HG02884 (cell line): ENCODE data around the gene PHF10.
"Not testable (repeated sequence)": the region's sequence is repeated elsewhere in the genome, so short reads cannot be mapped to it uniquely, and the experiment has no call there.

Experiments used
- ATAC-seq: cut with Tn5 transposase; IDR thresholded peaks from one replicate; pipeline ENCODE4 v1.9.1; 2021; ENCODE audit warnings: mild to moderate bottlenecking, moderate library complexity; ENCODE audit not compliant: unreplicated experiment

Gene PHF10

DNA sequence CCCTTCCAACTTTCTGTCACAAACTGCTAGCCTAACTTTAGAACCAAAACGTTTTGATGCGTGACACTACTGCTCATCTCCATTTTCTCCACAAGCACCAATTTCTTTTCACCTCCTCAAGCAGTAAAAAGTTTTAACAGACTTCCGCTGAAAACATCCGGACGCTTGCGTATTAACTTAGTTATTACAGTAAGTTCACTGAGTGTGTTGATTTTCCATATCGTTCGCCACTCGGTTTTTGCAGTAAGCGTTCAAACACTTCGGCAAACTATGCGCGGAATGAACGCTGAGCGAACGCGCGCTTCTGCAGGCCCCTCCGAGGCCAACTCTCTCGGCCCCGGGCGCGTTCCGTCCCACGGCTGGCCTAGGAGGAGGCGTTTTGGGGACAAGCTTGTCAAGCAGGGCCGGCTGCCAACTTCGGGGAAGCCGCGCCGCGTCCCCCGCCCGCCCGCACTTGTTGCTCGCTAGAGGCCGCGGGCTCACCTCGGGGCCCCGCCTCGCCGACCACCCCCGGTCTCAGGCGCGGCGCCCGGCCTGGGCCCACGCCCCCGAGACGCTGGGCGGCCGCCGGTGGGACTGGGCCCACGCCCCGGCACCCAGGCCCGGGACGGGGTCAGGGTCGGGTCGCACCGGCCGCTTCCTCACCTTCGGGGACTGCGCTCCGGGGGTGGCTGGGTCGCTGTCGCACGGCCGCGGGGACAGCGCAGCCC, 945 bp downstream of the PHF10 start:
- peak; percentile 33 for ATAC-seq

DNA sequence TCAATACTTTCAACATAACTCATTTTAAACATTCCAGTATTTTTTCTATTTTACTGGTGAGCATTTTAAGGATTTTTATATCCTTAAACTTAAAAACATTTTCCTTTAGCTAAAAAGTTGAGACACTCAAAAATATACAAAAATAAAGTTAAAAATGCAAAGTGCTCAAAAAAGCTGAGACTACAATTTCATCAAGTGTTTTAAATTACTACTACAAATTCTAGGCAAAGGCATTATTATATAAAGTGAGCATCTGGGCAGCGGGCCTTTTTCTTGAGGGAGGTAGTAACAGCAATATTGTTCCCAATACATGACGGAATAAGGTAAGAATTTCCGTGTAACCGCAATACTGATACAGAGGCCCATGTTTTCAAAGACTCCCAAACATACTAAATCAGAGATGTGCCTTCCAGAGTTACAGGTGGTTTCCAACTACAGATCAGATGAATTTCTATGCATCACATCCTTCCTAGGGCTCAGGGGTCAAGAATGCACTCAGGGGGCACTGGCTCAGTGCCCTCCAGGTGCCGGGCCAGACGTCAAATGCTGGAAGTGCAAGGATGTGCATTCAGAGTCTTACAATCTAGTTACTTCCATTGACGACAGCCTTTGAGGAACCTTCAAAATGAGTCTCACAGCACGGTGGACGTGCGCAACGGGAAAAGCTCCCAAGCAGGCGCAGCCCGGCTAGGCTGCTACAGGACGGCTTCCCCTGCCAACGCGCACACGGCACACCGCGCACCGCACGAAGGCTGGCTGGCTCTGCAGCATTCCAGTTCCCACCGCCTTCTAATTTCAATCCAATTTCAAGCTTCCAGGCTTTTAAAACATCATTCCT, 1.7 kb downstream of the PHF10 start:
- ATAC-seq = no peak

DNA sequence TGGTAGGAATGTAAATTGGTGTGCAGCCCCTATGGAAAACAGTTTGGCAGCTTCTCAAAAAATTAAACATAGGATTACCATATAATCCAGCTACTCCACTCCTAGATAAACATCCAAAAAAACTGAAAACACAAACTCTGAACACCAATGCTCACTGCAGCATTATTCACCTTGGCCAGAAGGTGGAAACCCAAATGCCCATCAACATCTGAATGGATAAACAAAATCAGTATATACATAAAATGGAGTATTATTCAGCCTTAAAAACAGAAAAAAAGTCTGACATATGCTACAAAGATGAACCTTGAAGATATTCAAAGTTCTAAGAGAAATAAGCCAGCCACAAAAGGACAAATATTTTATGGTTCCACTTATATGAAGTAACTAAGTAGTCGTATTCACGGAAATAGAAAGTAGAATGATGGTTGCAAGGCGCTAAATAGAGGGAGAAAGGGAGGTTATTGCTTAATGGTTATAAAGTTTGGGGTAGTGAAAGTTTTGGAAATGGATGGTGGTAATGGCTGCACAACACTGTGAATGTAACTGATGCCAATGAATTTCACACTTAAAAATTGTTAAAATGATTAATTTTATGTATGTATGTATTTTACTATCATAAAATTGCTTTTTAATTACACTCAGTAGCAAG, 4.0 kb downstream of the PHF10 start:
- ATAC-seq = no peak

DNA sequence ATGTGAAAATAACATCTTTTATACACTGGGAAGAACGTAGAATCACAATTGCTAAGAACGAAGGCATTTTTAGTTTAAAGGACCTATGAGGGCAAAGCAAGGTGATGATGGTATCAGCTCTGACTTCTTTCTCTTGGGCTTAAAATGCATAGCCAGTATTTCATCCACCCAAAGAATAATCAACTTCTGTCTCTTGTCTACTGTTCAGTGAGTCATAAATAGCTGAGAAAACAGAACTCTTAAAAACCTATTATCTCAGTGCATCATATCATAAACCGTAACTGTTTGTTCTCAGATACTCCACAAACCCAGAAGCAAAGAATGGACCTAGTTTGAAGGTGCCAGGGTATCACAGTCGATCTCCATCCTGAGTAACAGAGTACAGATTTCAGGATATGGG, 5.2 kb downstream of the PHF10 start:
- ATAC-seq = no peak

DNA sequence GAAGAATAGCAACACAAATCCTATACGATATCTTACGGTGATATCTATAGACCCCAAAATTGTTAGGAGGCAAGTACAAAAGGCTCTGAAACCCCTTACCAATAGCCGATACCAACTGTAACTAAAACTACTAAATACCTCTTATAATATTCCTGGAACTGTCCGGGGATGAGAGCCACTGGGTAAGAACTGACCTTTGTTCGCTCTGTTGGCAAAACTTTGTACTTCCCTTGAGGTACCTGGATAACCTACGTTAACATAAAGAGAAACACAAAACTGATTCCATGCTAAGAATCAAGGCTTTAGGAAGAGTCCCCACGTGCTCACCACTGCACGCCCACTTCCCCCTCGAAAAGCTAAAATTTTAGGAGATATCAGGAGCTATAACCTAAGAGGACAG, 9.7 kb downstream of the PHF10 start:
- ATAC-seq = no peak

DNA sequence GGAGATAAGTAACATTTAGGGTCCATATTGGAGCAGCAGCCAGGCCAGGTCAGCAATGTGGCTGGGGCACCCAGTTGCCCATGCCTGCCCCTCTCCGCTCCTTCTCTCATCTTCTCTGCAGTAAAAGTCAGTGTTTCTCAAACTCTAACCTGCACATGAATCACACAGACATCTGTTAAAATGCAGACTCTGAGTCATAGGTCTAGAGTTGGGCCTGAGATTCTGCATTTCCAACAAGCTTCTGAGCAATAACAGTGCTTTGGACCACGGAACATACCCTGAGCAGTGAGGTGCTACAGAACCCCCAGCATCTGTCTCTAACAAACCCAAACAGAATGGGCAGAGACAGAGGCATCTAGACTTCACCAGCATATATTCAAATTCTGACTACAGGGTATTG, 10.1 kb downstream of the PHF10 start:
- ATAC-seq = no peak

DNA sequence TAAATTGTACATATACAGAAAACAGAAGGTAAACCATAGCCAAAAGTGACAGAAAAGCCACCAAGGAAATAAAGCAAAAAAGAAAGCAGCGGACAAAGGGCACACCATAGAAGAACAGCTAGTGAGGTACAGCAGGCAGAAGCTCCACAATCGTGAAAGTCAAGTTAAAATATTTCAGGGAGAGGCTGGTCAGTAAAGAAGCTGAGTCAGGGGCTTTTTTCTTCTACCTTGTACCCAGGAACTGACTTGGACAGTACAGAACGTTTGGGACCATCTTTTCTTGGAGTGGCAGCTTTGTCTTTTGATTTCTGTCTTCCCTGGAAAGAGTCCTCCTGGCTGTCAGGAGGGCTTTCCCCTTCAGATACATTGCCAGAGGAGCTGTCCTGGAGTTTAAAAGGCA, 14.3 kb downstream of the PHF10 start:
- no peak for ATAC-seq

DNA sequence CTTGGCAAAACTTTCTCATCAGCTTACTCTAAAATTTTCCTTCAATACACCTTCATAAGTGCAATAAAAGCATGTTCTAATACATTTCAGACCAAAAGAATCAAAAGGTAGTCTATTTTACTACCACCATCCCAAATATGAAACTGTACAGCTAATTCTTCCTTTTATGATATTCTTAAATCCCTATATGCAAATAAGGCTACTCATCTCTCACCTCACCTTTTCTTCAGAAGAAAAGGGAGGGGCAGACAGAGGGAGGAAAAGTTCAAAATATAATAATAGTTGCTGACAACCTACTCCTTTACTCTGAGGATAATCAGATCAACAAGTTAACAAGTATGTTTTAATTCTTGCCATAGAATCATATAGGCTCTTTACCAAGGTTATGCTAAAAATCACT, 15.0 kb downstream of the PHF10 start:
- peak; percentile 58 for ATAC-seq

DNA sequence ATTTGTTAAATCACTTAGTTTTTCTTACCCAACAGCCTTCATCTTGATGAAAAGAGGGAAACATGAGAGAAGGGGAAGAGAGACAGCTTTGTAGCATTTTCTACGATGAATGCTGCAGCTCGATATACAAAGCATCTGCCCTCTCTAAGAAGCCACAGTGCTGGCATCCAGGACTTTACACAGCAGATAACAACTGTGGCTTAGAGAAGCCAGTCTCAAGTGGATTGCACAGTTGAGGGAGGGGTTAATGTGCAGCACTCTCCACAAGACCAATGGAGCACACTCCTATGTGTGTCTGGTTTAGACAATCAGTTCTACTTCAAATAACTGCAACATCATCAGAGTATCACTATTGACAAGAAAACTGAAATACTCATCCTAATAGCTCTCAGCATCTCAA, 16.5 kb downstream of the PHF10 start:
- no peak for ATAC-seq

DNA sequence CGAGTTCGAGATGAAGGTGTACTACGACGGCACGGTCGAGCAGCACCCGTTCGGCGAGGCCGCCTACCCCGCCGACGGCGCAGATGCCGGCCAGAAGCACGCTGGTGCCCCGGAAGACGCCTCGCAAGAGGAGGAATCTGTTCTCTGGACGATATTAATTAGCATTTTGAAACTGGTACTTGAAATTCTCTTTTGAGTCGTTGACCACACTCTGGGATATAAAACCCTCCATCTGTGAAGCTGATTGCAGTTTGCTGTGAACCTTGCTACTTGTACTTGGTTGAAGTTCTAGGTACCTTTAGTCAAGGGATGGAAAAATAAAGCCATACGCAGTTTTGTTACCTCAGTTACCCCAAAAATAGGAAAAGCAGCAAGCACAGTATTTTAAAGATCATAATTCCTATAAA, 21.5 kb downstream of the PHF10 start:
- ATAC-seq = peak; percentile 13

DNA sequence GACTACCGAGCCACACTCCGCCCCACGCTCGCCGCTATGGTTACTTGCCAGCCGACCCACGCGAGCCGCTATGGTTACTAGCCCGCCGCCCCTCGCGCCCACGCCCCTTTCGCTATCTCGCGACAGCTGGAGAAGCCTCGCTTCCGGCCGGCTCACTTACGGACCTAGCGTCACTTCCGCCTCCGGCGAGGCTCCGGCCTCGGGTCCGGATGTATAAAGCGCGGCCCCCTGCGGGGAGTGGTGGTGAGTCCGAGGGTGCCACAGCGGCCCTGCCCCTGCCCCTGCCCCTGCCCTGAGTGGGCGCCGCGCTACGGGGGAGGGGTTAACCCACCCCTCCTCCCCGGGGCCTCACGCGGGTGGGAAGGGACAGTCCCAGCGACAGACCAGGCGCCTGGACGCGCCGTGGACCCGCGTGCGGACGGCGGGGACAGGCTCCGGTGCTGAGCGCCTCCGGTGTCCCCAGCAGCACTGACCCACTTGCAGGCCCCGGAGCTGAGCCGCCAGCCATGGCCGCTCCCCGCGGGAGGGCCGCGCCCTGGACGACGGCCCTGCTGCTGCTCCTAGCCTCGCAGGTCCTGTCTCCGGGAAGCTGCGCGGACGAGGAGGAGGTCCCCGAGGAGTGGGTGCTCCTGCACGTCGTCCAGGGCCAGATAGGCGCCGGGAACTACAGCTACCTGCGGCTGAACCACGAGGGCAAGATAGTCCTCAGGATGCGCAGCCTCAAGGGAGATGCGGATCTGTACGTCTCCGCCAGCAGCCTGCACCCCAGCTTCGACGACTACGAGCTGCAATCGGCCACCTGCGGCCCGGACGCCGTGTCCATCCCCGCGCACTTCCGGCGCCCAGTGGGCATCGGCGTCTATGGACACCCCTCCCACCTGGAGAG, 22.1 kb downstream of the PHF10 start, which contains the start of the genes C6orf120 and WDR27:
Gene C6orf120, plus strand, starts transcription at position 173 of the 886 bp plus-strand sequence. Its CDS starts 334 bp downstream, at position 507.
Gene WDR27, minus strand, starts transcription at position 76 of the 886 bp plus-strand sequence. CDS start 13,024 bp downstream, outside the sequence.
- peak; percentile 89 for ATAC-seq

DNA sequence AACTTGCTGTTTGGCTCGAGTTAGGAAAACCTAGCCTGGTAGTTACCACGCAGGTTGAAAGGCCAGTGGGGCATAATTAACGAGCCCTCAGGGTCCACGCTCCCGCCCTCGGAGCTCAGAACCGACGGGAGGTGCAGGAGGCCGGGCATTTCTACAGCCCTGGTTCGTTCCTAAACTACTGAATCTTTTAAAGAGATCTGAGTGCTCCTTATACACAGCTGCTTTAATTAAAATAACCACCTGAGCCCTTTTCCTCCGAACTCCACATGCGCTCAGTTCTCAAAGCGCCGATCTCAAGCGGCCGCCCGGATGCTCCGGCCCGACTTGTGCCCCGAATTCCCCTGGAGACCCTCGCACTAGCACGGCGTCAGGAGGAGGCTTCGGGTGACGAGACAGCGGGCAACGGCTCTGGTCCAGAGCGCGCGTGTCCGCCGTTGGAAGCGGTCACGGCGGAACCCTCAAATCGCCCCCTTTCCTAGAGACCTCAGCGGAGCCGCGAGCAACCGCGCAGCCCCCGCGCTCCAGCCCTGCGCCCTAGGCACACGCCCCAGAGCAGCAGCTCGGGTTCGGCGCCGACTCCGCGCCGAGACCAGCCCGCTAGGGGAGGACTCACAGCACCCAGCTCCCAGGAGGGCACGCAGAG, 22.9 kb downstream of the PHF10 start:
- ATAC-seq = peak; percentile 9

DNA sequence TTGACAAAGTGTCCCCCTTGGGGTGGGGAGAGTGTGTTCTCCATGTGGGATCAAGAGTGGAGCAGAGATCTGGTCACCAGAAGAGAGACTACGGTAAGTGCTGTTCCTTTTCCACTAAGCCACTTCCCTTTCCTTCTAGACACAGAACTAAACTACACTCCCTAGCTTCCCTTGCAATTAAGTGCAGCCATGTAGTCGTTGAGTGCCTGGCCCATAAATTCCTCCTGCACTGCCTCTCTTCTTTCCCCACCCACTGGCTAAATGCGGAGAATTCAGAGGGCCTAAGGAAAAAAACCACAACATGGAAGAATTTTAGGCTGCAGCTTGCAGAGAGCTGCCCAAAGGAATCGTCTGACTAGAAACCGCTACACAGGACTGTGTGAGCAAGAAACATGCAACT, 24.0 kb downstream of the PHF10 start:
- ATAC-seq = no peak

DNA sequence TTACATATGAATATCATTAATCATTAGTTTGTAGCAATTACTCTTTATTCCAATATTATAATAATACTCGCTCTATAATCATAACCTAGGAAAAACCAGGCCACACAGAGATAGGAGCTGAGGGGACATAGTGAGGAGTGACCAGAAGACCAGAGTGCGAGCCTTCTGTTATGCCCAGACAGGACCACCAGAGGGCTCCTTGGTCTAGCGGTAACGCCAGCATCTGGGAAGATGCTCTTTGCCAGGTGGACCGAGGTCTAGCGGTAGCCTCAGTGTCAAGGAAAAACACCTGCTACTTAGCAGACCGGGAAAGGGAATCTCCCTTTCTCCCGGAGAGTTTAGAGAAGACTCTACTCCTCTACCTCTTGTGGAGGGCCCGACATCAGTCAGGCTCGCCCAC, 27.2 kb downstream of the PHF10 start:
- ATAC-seq = not testable (repeated sequence)

DNA sequence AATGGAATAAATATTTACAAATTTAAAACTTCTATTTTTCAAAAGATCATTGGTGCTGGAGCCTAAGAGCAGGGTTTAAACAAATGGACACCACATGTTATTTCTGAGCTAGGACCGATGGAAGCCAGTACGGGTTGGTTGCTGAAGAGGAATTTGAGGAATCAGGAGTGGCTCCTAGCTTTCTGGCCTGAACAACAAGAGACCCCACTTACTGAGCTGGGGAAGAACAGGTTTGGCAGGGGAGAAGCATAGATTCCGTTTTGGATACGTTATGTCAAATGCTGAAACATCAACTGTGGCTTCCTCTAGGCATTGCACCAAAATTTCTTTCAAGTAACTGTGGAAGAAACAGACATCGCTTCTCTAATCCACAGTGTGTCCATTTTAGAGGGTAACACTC, 29.2 kb downstream of the PHF10 start:
- no peak for ATAC-seq

DNA sequence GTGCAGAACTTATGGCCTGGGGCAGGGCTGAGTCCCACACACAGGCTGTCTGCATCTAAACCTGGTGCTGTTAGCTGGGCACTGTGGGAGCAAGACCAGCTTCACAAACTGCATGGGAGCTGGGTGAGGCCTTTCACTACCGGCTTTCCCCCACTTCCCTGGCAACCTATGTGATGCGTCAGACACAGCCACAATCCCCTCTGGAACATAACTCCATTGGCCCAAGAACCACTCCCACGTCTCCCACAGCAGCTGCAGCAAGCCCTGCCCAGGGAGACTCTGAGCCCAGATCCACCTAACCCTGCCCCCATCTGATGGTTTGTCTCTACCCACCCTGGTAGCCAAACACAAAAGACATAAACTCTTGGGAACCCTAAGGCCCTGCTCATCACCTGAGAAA, 31.8 kb downstream of the PHF10 start:
- no peak for ATAC-seq

DNA sequence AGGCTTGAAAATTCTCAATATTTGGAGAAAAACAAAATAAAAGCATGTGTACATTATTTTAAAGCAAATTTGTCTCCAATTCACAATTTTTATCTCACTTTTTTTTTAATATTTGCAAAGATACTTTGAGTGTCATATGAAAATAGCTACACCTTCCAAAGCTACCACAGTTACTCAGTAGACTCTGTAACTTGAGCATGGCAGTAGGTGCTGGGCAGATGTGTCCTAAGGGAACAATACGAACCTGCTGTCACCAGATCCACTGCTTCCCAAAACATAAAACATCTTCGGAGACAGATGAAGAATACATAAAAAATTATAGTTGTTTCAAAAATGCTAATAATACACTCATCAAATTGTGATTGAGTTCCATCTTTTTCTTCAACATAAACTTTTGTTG, 33.0 kb downstream of the PHF10 start:
- no peak for ATAC-seq

DNA sequence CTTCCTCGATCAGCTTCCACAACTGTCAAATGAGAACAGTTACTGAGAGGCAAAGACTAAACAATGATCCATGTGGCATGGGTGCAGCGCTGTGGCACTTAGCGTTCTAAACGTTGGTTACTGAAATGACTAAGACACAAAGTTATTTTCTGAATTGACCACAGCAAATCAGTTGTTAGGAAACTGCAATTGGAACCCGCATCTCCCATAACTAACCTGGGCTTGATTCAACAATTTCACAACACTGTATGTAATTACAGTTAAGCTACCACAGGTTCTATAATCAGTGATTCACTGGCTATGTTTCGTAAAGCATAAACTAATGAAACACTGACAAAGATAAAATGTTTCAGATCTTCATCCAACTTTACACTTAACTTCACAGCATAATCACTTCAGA, 35.0 kb downstream of the PHF10 start:
- ATAC-seq = no peak

DNA sequence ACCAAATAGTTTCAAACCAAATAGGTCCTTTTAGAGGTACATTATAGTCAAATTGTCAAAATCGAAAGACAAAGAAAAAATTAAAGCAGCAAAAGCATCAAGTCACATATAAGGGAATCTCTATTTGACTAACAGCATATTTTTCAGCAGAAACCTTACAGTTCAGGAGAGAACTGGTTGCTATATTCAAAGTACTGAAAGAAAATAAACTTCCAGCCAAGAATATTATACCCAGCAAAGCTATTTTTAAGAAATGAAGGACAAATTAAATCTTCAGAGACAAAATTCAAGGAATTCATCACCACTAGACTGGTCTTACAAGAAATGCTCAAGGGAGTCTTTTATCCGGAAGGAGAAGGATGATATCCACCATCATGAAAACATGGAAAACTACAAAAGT, 38.4 kb downstream of the PHF10 start:
- ATAC-seq = no peak

DNA sequence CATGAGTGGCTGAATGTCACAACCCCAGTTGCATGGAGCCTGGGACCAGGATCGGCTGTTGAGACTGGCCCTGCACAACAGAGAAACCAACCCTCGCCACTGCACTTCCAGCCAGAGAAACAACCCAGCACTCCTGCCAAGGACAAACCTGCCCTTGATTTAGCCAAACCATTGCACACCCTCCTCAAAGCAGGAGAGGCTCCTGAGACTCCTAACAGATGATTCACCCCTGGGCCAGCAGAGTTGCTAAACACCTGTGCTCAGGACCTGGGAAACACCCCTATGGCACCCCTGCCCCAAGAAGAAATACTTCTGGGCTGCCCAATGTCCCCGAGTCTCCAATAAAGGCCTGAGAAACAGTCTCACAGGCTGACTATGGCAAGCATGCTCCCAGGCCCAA, 40.2 kb downstream of the PHF10 start:
- no peak for ATAC-seq
